HG03060 (cell line): Measurements from ENCODE around the gene TMEM255A.
A peak's percentile ranks its signal among the peaks of the same experiment; 100 is the strongest.

Experiments
- ATAC-seq: cut with Tn5 transposase; IDR thresholded peaks from one replicate; pipeline ENCODE4 v1.9.1; 2021; ENCODE audit warnings: low read depth, moderate number of reproducible peaks; ENCODE audit not compliant: unreplicated experiment

Gene TMEM255A

GRCh38 chrX:120308959-120309872 lies 2.0 kb downstream of the TMEM255A start:
- peak; percentile 84 for ATAC-seq

GRCh38 chrX:120308558-120308957 lies 2.7 kb downstream of the TMEM255A start:
- ATAC-seq: no peak

- no peak for ATAC-seq
These were observed 4.6 kb downstream of the TMEM255A start for GRCh38 chrX:120306630-120307029.

GRCh38 chrX:120305531-120306141 lies 5.6 kb downstream of the TMEM255A start:
- ATAC-seq: no peak

GRCh38 chrX:120304256-120304655 lies 7.0 kb downstream of the TMEM255A start:
- ATAC-seq: no peak

GRCh38 chrX:120302434-120302833 lies 8.8 kb downstream of the TMEM255A start:
- ATAC-seq: peak; percentile 80

GRCh38 chrX:120301960-120302359 lies 9.3 kb downstream of the TMEM255A start:
- ATAC-seq: peak; percentile 15

- no peak for ATAC-seq
These were observed 9.8 kb downstream of the TMEM255A start for GRCh38 chrX:120301497-120301896.

GRCh38 chrX:120299928-120300327 lies 11.3 kb downstream of the TMEM255A start:
- ATAC-seq: no peak

- ATAC-seq: no peak
These were observed 13.3 kb downstream of the TMEM255A start for GRCh38 chrX:120297923-120298322.

GRCh38 chrX:120294651-120295050 lies 16.6 kb downstream of the TMEM255A start:
- ATAC-seq: no peak

GRCh38 chrX:120293015-120293414 lies 18.2 kb downstream of the TMEM255A start:
- no peak for ATAC-seq

GRCh38 chrX:120291211-120291610 lies 20.1 kb downstream of the TMEM255A start:
- ATAC-seq: no peak

- ATAC-seq: no peak
These were observed 21.2 kb downstream of the TMEM255A start for GRCh38 chrX:120290107-120290506.

GRCh38 chrX:120287513-120288112 lies 23.6 kb downstream of the TMEM255A start:
- ATAC-seq: peak; percentile 54

GRCh38 chrX:120286733-120287512 lies 24.3 kb downstream of the TMEM255A start:
- ATAC-seq: no peak

GRCh38 chrX:120282697-120283096 lies 28.6 kb downstream of the TMEM255A start:
- ATAC-seq: no peak

- ATAC-seq: no peak
These were observed 29.5 kb downstream of the TMEM255A start for GRCh38 chrX:120281761-120282160.

- no peak for ATAC-seq
These were observed 30.1 kb downstream of the TMEM255A start for GRCh38 chrX:120281021-120281624.

- ATAC-seq: no peak
These were observed 36.3 kb downstream of the TMEM255A start for GRCh38 chrX:120274958-120275357.
